Activated CD4-positive, alpha-beta T cell treated with anti-CD3 and anti-CD28 coated beads, Interleukin-2, amount 10 ng/mL, durations not matched to agents 24 days and 14 days (primary cell): ENCODE results near the gene MAN1A1. TPM values are rescaled to one million over a fixed set of nuclear protein-coding genes. Genes with fewer than 3 reads are reported as not detected.

Experiments
- DNase-seq: peaks from one replicate; pipeline ENCODE4 v3.0.0; 2022
- H3K27ac Mint-ChIP-seq: one replicate; pipeline ENCODE4 v1.8.0; 2022; ENCODE audit warnings: mild to moderate bottlenecking, mixed read lengths
- H3K27me3 Mint-ChIP-seq: one replicate; pipeline ENCODE4 v1.8.0; 2022; ENCODE audit warnings: mixed read lengths
- H3K36me3 Mint-ChIP-seq: one replicate; pipeline ENCODE4 v1.8.0; 2022; ENCODE audit warnings: low read depth, mild to moderate bottlenecking, mixed read lengths
- H3K4me1 Mint-ChIP-seq: one replicate; pipeline ENCODE4 v1.8.0; 2021; ENCODE audit warnings: mixed read lengths
- H3K4me3 Mint-ChIP-seq: one replicate; pipeline ENCODE4 v1.8.0; 2022; ENCODE audit warnings: mild to moderate bottlenecking, moderate library complexity, mixed read lengths
- H3K9me3 Mint-ChIP-seq: one replicate; pipeline ENCODE4 v1.8.0; 2021; ENCODE audit warnings: mixed read lengths
- intact Hi-C: fragments of 100-400 bp; cut with micrococcal nuclease; formaldehyde crosslinking; loops from one replicate; pipeline ENCODE4 v1.15.1; 2023
- total RNA-seq: library from RNA; stranded (reverse); gene quantifications from 2 replicates; pipeline ENCODE4 v1.2.3, GENCODE V29; 2022

The MAN1A1 gene
- total RNA-seq, 1 donor from 2014 or later = 43.7 TPM

DNA sequence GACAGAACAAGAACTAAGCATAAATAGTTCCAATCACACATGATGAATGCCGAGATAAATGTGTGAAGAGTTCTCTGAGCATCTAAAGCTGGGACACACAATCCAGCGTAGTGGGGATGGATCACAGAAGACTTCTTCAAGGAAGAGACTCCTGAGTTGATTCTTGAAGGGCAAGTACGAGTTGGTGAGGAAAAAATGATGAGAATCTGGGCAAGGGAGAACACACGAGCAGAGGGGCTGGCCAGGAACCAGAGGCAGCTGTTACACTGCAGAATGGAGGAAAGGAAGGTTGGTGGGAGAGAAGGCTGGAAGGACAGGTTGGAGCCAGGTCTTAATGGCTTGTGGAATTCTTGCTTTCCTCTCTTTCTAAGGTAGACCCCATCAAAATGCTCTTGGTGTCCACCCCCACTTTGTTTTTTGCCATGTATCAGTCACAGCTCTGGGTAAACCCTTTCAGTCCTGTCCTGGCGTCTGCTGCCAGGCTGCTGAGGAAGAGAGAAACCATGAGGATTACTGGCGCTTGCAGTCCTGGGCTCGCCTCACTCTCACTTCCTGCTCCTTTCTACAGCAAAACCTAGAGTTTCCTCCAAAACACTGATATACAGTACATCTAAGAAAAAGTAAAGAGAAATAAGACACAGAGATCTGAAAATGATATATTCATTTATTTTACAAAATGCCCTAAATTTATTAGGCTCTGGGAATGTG lies 143.5 kb downstream of the MAN1A1 start:
- Mint-ChIP-seq H3K36me3 (peaks cover 37% of the 10 kb centered on the region), H3K27me3 (no peaks in the 10 kb centered on the region), H3K4me3 (no peak overlapping the region), H3K4me1 (peaks cover 20% of the 10 kb centered on the region), H3K27ac (no peak overlapping the region), H3K9me3 (no peaks in the 10 kb centered on the region)
- DNase-seq = no peak
- intact Hi-C loops = no loop called here

DNA sequence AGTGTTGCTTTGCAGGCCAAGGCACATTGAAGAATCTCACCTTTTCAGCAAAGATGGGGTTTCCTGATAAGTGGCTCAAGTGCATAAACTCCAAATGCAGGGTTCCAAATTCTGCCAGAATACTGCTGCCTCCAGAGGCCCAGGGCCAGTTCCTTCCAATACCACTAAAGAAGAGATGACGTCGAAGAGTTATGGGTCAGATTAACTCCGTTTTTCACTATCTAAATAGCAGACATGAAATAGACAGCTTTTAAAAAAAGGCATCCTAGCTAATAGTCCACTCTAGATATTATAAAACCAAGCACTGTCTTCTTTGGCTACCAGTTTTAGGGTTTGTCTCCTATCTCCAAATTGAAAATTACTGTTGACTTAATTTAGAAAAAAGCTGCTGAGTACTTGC lies 144.8 kb downstream of the MAN1A1 start:
- intact Hi-C loops = no loop called here
- Mint-ChIP-seq H3K36me3 (peaks cover 39% of the 10 kb centered on the region), H3K9me3 (no peaks in the 10 kb centered on the region), H3K27me3 (no peaks in the 10 kb centered on the region), H3K27ac (no peak overlapping the region), H3K4me3 (no peak overlapping the region), H3K4me1 (peaks cover 20% of the 10 kb centered on the region)
- DNase-seq = no peak

DNA sequence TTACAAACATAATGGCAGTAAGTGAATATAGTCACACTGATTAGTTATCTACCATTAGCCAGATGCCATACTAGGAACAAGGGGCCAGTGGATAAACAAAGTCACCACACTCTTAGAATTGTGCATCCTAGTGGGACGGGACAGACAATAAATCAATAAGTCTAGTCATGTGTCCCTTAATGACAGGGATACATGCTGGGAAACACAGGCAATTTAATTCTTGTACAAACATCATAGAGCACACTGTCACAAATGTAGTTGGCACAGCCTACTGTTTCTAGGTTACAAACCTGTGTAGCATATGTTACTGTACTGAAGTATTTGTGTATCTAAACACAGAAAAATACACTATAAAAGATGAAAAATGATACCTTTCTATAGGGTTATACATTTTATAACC lies 148.1 kb downstream of the MAN1A1 start:
- no peak for DNase-seq
- Mint-ChIP-seq H3K4me3 (no peak overlapping the region), H3K9me3 (no peaks in the 10 kb centered on the region), H3K4me1 (peaks cover 8% of the 10 kb centered on the region), H3K36me3 (peaks cover 43% of the 10 kb centered on the region), H3K27me3 (no peaks in the 10 kb centered on the region), H3K27ac (no peak overlapping the region)
- intact Hi-C loops = no loop called here

DNA sequence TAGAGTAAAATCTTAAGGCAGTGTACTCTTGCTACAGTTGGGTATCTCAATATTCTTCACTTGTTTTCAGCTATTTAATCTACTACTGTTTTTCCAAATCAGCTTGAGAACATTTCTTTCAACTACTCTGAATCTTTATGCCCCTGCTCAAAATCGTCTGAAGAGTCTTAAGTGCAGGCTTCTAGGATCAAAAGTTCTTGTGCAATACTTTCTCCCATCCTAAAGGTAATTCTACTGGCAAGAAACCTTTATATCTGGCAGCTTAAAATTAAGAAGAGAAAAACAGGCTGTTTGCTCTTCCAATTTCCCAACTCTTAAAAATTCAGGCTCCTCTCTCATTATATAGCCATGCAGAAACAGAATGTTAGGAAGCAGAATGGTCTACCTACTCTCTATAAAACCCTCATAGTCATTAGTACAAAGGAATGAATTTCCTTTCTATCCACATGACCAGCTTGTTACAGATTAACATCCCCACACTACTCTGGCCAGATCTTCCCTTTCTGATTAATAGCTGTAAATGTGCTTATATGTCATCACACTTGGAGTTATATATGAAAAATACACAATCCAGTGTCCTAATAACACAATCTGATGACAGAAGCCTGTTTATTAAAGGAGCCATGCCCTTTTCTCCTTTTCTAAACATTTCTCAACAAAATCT lies 148.9 kb downstream of the MAN1A1 start:
- DNase-seq = no peak
- intact Hi-C loops = no loop called here
- H3K27ac Mint-ChIP-seq = no peak overlapping the region
- H3K27me3 Mint-ChIP-seq = no peaks in the 10 kb centered on the region
- H3K36me3 Mint-ChIP-seq = peaks cover 42% of the 10 kb centered on the region
- no peak overlapping the region for H3K4me3 Mint-ChIP-seq
- H3K4me1 Mint-ChIP-seq = no peaks in the 10 kb centered on the region
- H3K9me3 Mint-ChIP-seq = no peaks in the 10 kb centered on the region

DNA sequence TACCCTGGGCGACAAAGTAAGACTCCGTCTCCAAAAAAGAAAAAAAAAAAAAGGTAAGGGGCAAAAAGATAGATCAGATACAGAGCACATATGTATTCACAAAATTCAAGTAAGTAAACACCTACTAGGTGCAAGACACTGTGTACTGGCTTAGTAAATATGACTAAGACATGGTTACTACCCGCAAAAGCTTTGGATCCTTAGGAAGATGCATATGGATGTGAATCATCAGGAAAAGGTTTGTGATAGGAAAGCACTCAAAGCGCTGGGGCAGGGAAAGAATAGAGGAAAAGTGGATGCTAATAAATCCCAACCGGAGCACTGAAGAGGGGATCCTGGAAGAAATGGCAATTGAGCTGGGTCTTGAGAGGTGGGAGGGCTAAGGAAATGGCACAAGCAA lies 152.3 kb downstream of the MAN1A1 start:
- peaks cover 35% of the 10 kb centered on the region for H3K36me3 Mint-ChIP-seq
- no peaks in the 10 kb centered on the region for H3K27me3 Mint-ChIP-seq
- intact Hi-C loops = no loop called here
- no peak overlapping the region for H3K4me3 Mint-ChIP-seq
- no peak overlapping the region for H3K27ac Mint-ChIP-seq
- DNase-seq = no peak
- H3K4me1 Mint-ChIP-seq = no peaks in the 10 kb centered on the region
- H3K9me3 Mint-ChIP-seq = no peaks in the 10 kb centered on the region

- Mint-ChIP-seq H3K9me3 (no peaks in the 10 kb centered on the region), H3K36me3 (peaks cover 40% of the 10 kb centered on the region), H3K27me3 (no peaks in the 10 kb centered on the region)
Measured at GRCh38 chr6:119196715-119197114, 152.8 kb downstream of the MAN1A1 start.

DNA sequence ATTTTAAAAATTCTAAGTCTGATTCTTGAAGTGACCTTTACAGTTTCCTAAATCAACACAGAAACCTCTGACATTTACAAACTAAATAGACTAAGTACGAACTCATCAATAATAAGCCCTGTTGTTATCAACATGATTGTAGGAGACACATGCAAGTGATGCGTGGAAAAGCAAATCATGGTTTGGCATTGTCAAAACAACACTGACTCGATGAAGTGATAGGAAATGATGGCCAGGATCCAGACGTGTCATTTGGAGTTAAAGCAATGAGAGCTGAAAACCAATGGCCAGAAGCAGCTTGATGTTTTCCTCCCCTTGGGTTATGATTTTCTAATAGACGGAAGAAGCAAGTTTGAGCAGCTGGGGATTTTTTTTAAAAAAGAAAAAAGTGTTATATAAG lies 153.7 kb downstream of the MAN1A1 start:
- no peaks in the 10 kb centered on the region for H3K4me1 Mint-ChIP-seq
- intact Hi-C loops = no loop called here
- H3K4me3 Mint-ChIP-seq = no peak overlapping the region
- no peak for DNase-seq
- no peaks in the 10 kb centered on the region for H3K27me3 Mint-ChIP-seq
- H3K36me3 Mint-ChIP-seq = peaks cover 37% of the 10 kb centered on the region
- H3K9me3 Mint-ChIP-seq = no peaks in the 10 kb centered on the region
- H3K27ac Mint-ChIP-seq = no peak overlapping the region

More at GRCh38 chr6:119196715-119197114, 152.8 kb downstream of the MAN1A1 start:
- H3K27ac Mint-ChIP-seq = no peak overlapping the region
- DNase-seq = no peak
- intact Hi-C loops = no loop called here
- H3K4me1 Mint-ChIP-seq = no peaks in the 10 kb centered on the region
- no peak overlapping the region for H3K4me3 Mint-ChIP-seq

GRCh38 chr6:119195204-119195603 lies 154.4 kb downstream of the MAN1A1 start:
- no peak overlapping the region for H3K4me3 Mint-ChIP-seq
- no peaks in the 10 kb centered on the region for H3K27me3 Mint-ChIP-seq
- no peak for DNase-seq
- H3K9me3 Mint-ChIP-seq = no peaks in the 10 kb centered on the region
- no peaks in the 10 kb centered on the region for H3K4me1 Mint-ChIP-seq
- no peak overlapping the region for H3K27ac Mint-ChIP-seq
- peaks cover 36% of the 10 kb centered on the region for H3K36me3 Mint-ChIP-seq
- intact Hi-C loops = no loop called here

DNA sequence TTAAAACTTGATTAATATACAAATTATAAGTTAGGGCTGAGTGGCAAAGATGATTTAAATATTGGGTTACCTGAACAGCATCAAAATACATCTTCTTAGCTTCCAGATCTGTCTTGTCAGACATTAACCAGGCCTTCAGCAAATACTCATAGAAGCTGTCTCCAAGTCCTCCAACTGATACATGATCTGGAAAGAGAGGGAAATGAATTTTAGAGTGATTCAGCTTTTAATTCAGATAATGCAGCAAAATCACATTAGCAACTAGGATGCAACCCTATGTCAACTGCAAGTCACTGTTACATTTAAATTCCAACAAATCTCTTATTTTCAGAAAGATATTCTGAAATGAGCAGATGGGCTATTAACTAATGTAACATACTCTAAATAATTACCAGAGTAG lies 155.9 kb downstream of the MAN1A1 start:
- Mint-ChIP-seq H3K4me3 (no peak overlapping the region), H3K27ac (no peak overlapping the region), H3K36me3 (peaks cover 41% of the 10 kb centered on the region), H3K9me3 (no peaks in the 10 kb centered on the region), H3K27me3 (no peaks in the 10 kb centered on the region), H3K4me1 (no peaks in the 10 kb centered on the region)
- intact Hi-C loops = no loop called here
- no peak for DNase-seq

DNA sequence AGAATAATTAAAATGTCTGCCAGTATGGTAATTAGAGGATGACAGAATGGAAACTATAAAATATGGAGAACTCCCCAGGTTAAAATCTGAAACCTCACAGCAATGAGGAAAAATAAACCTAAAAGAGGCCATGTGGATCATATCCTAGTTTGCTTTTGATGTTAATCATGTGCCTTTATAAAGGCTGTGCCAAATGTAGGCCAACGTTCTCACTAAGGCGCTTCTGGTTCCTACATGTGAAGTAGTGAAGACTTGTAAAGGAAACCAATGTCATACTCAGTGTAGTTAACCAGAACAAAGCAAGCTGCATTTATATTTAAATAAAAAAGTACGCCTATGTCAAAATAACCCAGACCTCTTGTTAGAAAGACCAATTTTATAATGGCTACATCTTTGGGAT lies 157.4 kb downstream of the MAN1A1 start:
- no peaks in the 10 kb centered on the region for H3K9me3 Mint-ChIP-seq
- H3K36me3 Mint-ChIP-seq = peaks cover 40% of the 10 kb centered on the region
- intact Hi-C loops = no loop called here
- DNase-seq = no peak
- no peak overlapping the region for H3K4me3 Mint-ChIP-seq
- no peaks in the 10 kb centered on the region for H3K27me3 Mint-ChIP-seq
- no peaks in the 10 kb centered on the region for H3K4me1 Mint-ChIP-seq
- H3K27ac Mint-ChIP-seq = no peak overlapping the region

- peaks cover 39% of the 10 kb centered on the region for H3K36me3 Mint-ChIP-seq
Measured at GRCh38 chr6:119190176-119190575, 159.4 kb downstream of the MAN1A1 start.

DNA sequence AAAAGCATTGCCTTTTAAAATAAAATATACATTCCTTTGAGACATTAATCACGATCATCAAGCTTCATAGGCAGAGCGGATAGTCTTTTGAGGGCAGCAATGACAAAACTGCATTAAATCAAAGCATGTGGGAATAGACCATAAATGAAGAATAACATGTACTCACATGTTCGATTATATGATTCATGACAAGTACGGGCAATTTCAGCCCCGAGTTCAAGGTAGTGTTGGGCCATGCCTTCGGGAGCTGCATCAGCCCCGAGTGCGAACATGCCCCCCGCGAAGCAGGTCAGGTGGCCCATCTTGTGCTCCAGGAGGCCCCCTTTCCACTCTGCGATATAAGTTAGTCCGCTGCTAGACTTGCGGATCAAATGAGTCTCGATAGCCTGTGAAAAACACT lies 160.1 kb downstream of the MAN1A1 start:
- intact Hi-C loops = no loop called here
- DNase-seq = no peak
- H3K4me3 Mint-ChIP-seq = no peak overlapping the region
- no peak overlapping the region for H3K27ac Mint-ChIP-seq
- peaks cover 36% of the 10 kb centered on the region for H3K36me3 Mint-ChIP-seq
- no peaks in the 10 kb centered on the region for H3K9me3 Mint-ChIP-seq
- peaks cover under 1% of the 10 kb centered on the region for H3K4me1 Mint-ChIP-seq
- no peaks in the 10 kb centered on the region for H3K27me3 Mint-ChIP-seq

More at GRCh38 chr6:119190176-119190575, 159.4 kb downstream of the MAN1A1 start:
- no peak for DNase-seq
- Mint-ChIP-seq H3K4me1 (no peaks in the 10 kb centered on the region), H3K9me3 (no peaks in the 10 kb centered on the region), H3K4me3 (no peak overlapping the region), H3K27ac (no peak overlapping the region), H3K27me3 (no peaks in the 10 kb centered on the region)
- intact Hi-C loops = no loop called here

- no peaks in the 10 kb centered on the region for H3K9me3 Mint-ChIP-seq
- peaks cover 44% of the 10 kb centered on the region for H3K36me3 Mint-ChIP-seq
- intact Hi-C loops = no loop called here
- no peak overlapping the region for H3K4me3 Mint-ChIP-seq
- DNase-seq = no peak
- H3K4me1 Mint-ChIP-seq = peaks cover 5% of the 10 kb centered on the region
- no peaks in the 10 kb centered on the region for H3K27me3 Mint-ChIP-seq
- no peak overlapping the region for H3K27ac Mint-ChIP-seq
Measured at GRCh38 chr6:119187596-119187995, 162.0 kb downstream of the MAN1A1 start.

DNA sequence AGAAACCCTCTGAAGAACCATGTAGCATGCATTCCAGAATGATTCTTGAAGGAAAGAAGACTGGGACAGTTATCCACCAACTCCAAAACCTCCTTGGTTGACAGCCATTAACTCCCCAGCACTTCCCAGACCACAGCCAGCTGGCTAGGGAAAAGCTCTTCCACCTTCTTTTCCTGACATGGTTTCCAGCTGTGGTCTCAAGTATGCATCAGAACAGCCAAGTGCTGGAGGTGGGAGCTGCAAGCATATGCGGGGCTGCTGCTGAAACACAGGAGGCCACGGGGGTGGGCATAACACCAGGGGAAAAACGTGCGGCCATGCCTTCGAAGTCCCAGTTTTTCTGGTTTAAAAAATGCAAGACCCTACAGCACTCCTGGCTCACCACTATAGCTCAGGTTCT lies 163.1 kb downstream of the MAN1A1 start:
- Mint-ChIP-seq H3K36me3 (peaks cover 45% of the 10 kb centered on the region), H3K27ac (no peak overlapping the region), H3K4me1 (peaks cover 5% of the 10 kb centered on the region), H3K27me3 (no peaks in the 10 kb centered on the region), H3K4me3 (no peak overlapping the region), H3K9me3 (no peaks in the 10 kb centered on the region)
- DNase-seq = no peak
- intact Hi-C loops = no loop called here
